HCT116 (cell line): ENCODE measurements around the gene YTHDF1. TPM values are rescaled to one million over a fixed set of nuclear protein-coding genes. Genes with fewer than 3 reads are reported as not detected.

ENCODE experiments used
- ATAC-seq: fragments of 200-7000 bp; cut with Tn5 transposase; 2 replicates; pipeline ENCODE4 v1.9.1; 2020; ENCODE audit warnings: mild to moderate bottlenecking, moderate library complexity
- BruUV-seq: library from RNA; stranded (reverse); fragments of 400-500 nt; replicated peaks from 2 replicates; lab custom pipeline; 2021; lab: Mats Ljungman, UMichigan
- CTCF ChIA-PET: fragments of 300-600 bp; sonication (Branson Sonifier 250); formaldehyde crosslinking; loops from one replicate; lab custom pipeline; 2021; ENCODE audit warnings: antibody characterized with exemption; lab: Charles Lee
- POLR2A ChIA-PET: fragments of 300-600, 350-600 bp; sonication (Branson Sonifier 250); formaldehyde crosslinking; loops from one replicate; lab custom pipeline; 2021; ENCODE audit warnings: antibody characterized with exemption; lab: Charles Lee
- RAD21 ChIA-PET, 2 experiments: fragments of 300-600 bp; sonication (Branson Sonifier 250); formaldehyde crosslinking; loops; one replicate each; lab custom pipeline; 2023; ENCODE audit warnings: low total read pairs in 2 of 2; ENCODE audit not compliant: uncharacterized antibody in 2 of 2, unreplicated experiment in 2 of 2, low non-redundant PET in 1 of 2; lab: Charles Lee
- DNase-seq: peaks from one replicate; pipeline ENCODE4 v3.0.0-alpha.2; 2010; ENCODE audit warnings: low read depth, low spot score
- H2AFZ ChIP-seq: fragments of 200-600 bp; shearing (Covaris generic), sonication (generic); 2 replicates; pipeline ENCODE4 v1.6.1; 2017; ENCODE audit warnings: low read depth, mixed run types, mixed read lengths, antibody characterized with exemption, low read length; ENCODE audit not compliant: poor library complexity, severe bottlenecking
- H3K27ac ChIP-seq: 2 replicates; pipeline ENCODE4 v1.5.1; 2012; ENCODE audit warnings: low read depth, low read length
- H3K27me3 ChIP-seq: fragments of 200-600 bp; sonication (generic); 2 replicates; pipeline ENCODE4 v1.6.1; 2016; ENCODE audit warnings: mixed run types, low read length, mixed read lengths; ENCODE audit not compliant: insufficient read depth
- H3K36me3 ChIP-seq, 2 experiments: fragments of 200-500 bp in 1 of 2; fragments of 200-600 bp in 1 of 2; sonication (Bioruptor generic) in 1 of 2; sonication (generic) in 1 of 2; 2 replicates each; pipeline versions ENCODE4 v1.5.1 to v1.6.1; 2014 to 2016; ENCODE audit warnings: low read length in 2 of 2, inconsistent platforms in 1 of 2, mixed read lengths in 1 of 2, mixed run types in 1 of 2; ENCODE audit not compliant: insufficient read depth in 2 of 2, control insufficient read depth in 1 of 2
- H3K4me1 ChIP-seq, 2 experiments: fragments of 200-600 bp in 1 of 2; sonication (generic) in 1 of 2; 2 replicates each; pipeline versions ENCODE4 v1.5.1 to v1.6.1; 2012 to 2017; ENCODE audit warnings: low read length in 2 of 2, inconsistent platforms in 1 of 2, mild to moderate bottlenecking in 1 of 2, mixed read lengths in 1 of 2, mixed run types in 1 of 2, moderate library complexity in 1 of 2; ENCODE audit not compliant: insufficient read depth in 2 of 2, control insufficient read depth in 1 of 2
- H3K4me2 ChIP-seq: fragments of 200-600 bp; sonication (generic); 2 replicates; pipeline ENCODE4 v1.6.1; 2017; ENCODE audit warnings: mixed run types, low read length, mixed read lengths
- H3K4me3 ChIP-seq, 2 experiments: fragments of 200-600 bp in 1 of 2; sonication (generic) in 1 of 2; replicated peaks in 1 of 2; 2 replicates each; pipeline ENCODE4 v1.5.1; 2011 to 2016; ENCODE audit warnings: low read length in 2 of 2, control low read depth in 1 of 2, low read depth in 1 of 2, mild to moderate bottlenecking in 1 of 2, mixed read lengths in 1 of 2, mixed run types in 1 of 2
- H3K79me2 ChIP-seq: fragments of 200-600 bp; sonication (generic); 2 replicates; pipeline ENCODE4 v1.6.1; 2017; ENCODE audit warnings: mild to moderate bottlenecking, mixed run types, low read length, moderate library complexity, mixed read lengths; ENCODE audit not compliant: insufficient read depth
- H3K9ac ChIP-seq: fragments of 200-600 bp; sonication (generic); 2 replicates; pipeline ENCODE4 v1.6.1; 2016; ENCODE audit warnings: low read length, mixed read lengths
- H3K9me2 ChIP-seq: fragments of 200-600 bp; sonication (generic), shearing (Covaris generic); 2 replicates; pipeline ENCODE4 v1.6.1; 2017; ENCODE audit warnings: mixed run types, mild to moderate bottlenecking, moderate library complexity; ENCODE audit not compliant: insufficient read depth
- H3K9me3 ChIP-seq, 2 experiments: fragments of 200-500 bp in 1 of 2; fragments of 200-600 bp in 1 of 2; sonication (Bioruptor generic) in 1 of 2; sonication (generic) in 1 of 2; 2 replicates each; pipeline ENCODE4 v1.6.1; 2014 to 2017; ENCODE audit warnings: low read length in 2 of 2, mixed read lengths in 2 of 2, inconsistent platforms in 1 of 2, low read depth in 1 of 2, mild to moderate bottlenecking in 1 of 2, mixed run types in 1 of 2, moderate library complexity in 1 of 2; ENCODE audit not compliant: control insufficient read depth in 1 of 2, insufficient read depth in 1 of 2
- H4K20me1 ChIP-seq: fragments of 200-600 bp; sonication (generic), shearing (Covaris generic); 2 replicates; pipeline ENCODE4 v1.6.1; 2017; ENCODE audit warnings: mixed run types, mild to moderate bottlenecking, moderate library complexity; ENCODE audit not compliant: insufficient read depth
- ATF3 ChIP-seq: IDR thresholded peaks from 2 replicates; pipeline ENCODE4 v1.6.1; 2012
- CBX3 ChIP-seq: IDR thresholded peaks from 2 replicates; pipeline ENCODE4 v1.6.1; 2012; ENCODE audit warnings: low read depth
- CTCF ChIP-seq, 3 experiments: fragments of 200-600 bp in 1 of 3; sonication (generic) in 1 of 3; IDR thresholded peaks in 2 of 3; conservative IDR thresholded peaks in 1 of 3; 2 replicates each; pipeline ENCODE4 v1.5.1; 2012 to 2017; ENCODE audit warnings: low read depth in 2 of 3, low read length in 2 of 3, antibody characterized with exemption in 1 of 3, borderline replicate concordance in 1 of 3, control low read depth in 1 of 3, mild to moderate bottlenecking in 1 of 3, mixed read lengths in 1 of 3, mixed run types in 1 of 3, moderate library complexity in 1 of 3; ENCODE audit not compliant: insufficient read depth in 1 of 3
- EGR1 ChIP-seq: IDR thresholded peaks from 2 replicates; pipeline ENCODE4 v1.6.1; 2012; ENCODE audit warnings: low read depth
- ELF1 ChIP-seq: IDR thresholded peaks from 2 replicates; pipeline ENCODE4 v1.6.1; 2012; ENCODE audit warnings: low read depth, borderline replicate concordance
- EZH2phosphoT487 ChIP-seq: fragments of 200-600 bp; IDR thresholded peaks from 2 replicates; pipeline ENCODE4 v1.6.1; 2018; ENCODE audit warnings: antibody characterized with exemption, borderline replicate concordance
- POLR2A ChIP-seq: IDR thresholded peaks from 2 replicates; pipeline ENCODE4 v1.7.0; 2011; ENCODE audit warnings: borderline replicate concordance; ENCODE audit not compliant: insufficient read depth, insufficient read length; ENCODE audit errors: extremely low read depth
- RAD21 ChIP-seq: IDR thresholded peaks from 2 replicates; pipeline ENCODE4 v1.6.1; 2012; ENCODE audit warnings: low read depth, mild to moderate bottlenecking
- REST ChIP-seq: IDR thresholded peaks from 2 replicates; pipeline ENCODE4 v1.6.1; 2012; ENCODE audit warnings: low read depth
- SIN3A ChIP-seq: IDR thresholded peaks from 2 replicates; pipeline ENCODE4 v1.6.1; 2012; ENCODE audit warnings: low read depth
- SP1 ChIP-seq: IDR thresholded peaks from 2 replicates; pipeline ENCODE4 v1.6.1; 2012; ENCODE audit warnings: low read depth
- YY1 ChIP-seq: IDR thresholded peaks from 2 replicates; pipeline ENCODE4 v1.6.1; 2011; ENCODE audit warnings: low read length, low read depth, moderate library complexity, mild to moderate bottlenecking; ENCODE audit not compliant: insufficient replicate concordance; ENCODE audit errors: extremely low read depth
- ZFX ChIP-seq: fragments of 450-650 bp; IDR thresholded peaks from 2 replicates; pipeline ENCODE4 v1.6.1; 2017
- intact Hi-C: fragments of 100-400 bp; cut with micrococcal nuclease; formaldehyde crosslinking; loops from 2 replicates; pipeline ENCODE4 v1.10.0; 2022
- total RNA-seq: library from RNA; stranded (reverse); gene quantifications from one replicate; pipeline ENCODE4 v1.2.1, GENCODE V29; 2021; ENCODE audit not compliant: unreplicated experiment

The YTHDF1 gene
- total RNA-seq, 1 experiment from 2014 or later, result 42.8 TPM

- H3K36me3 ChIP-seq, result no peaks in the 10 kb centered on the region
- ChIA-PET RAD21 (no interaction called here), CTCF (interaction anchor here (1.5 kb wide), 1 partner anchor 75 kb away, joined by 3 read pairs; no protein-coding TSS in a partner anchor), POLR2A (no interaction called here)
- H3K4me2 ChIP-seq, result no peak overlapping the region
- DNase-seq, result no peak
- peaks cover 8 to 10% of the 10 kb centered on the region in 2 experiments; a peak in 2 of 4 replicates for H3K9me3 ChIP-seq
- no peaks in the 10 kb centered on the region for H3K79me2 ChIP-seq
- BruUV-seq, result no TSS peak
- no peak overlapping the region for H3K9ac ChIP-seq
- peaks cover 9% of the 10 kb centered on the region for H3K27me3 ChIP-seq
- H4K20me1 ChIP-seq, result no peaks in the 10 kb centered on the region
- ATAC-seq, result no peak
- no peak overlapping the region for H3K4me3 ChIP-seq
- no peaks in the 10 kb centered on the region for H3K9me2 ChIP-seq
- no peak overlapping the region for H3K27ac ChIP-seq
- no peaks in the 10 kb centered on the region for H3K4me1 ChIP-seq
- no peak overlapping the region for H2AFZ ChIP-seq
- intact Hi-C loops, result no loop called here
- TF ChIP-seq ATF3 (no peak), CBX3 (no peak), YY1 (no peak), ZFX (no peak), SP1 (no peak), CTCF (IDR thresholded peaks at IDR 0.05 in 2 of 3, conservative IDR thresholded peaks at IDR 0.05 in 1 of 3; ENCODE audit: borderline replicate concordance in 1 of 3, insufficient read depth in 1 of 3, low read depth in 2 of 3, low read length in 2 of 3) (no peak), EZH2phosphoT487 (no peak), REST (no peak), ELF1 (no peak), RAD21 (no peak), EGR1 (no peak), SIN3A (no peak), POLR2A (no peak)
Observed at GRCh38 chr20:63148696-63149095, 67.2 kb downstream of the YTHDF1 start.
